ENCODE results near the gene RIMS4. TPM values are rescaled to one million over a fixed set of nuclear protein-coding genes. Genes with fewer than 3 reads are reported as not detected.

Gene RIMS4
- total and polyA plus RNA-seq, 2 of the 13 experiments (the other 11 are each of a cell fraction or from before 2014, with no cell fraction given) = 0.01 to 0.07 TPM

DNA sequence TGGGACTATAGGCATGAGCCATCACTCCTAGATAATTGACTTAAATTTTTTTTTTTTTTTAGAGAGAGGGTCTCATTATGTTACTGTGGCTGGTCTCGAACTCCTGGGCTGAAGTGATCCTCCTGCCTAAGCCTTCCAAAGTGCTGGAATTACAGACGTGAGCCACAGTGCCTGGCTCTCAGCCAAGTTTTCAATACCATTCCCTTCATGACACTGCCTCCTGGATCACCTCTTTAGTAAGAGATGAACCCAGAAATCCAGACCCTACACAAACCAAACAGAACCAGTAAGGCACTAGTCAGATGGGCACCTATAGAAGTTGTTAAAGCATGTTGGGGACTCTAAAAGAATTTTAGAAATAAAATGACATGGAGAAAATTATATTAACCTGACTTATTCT, 18.3 kb upstream of the RIMS4 start:
- DNase-seq (ENCODE audit: low spot score) (no peak), FAIRE-seq (no peak), ATAC-seq (no peak)
- no peak overlapping the region for H3K4me2 ChIP-seq (ENCODE audit: low read depth, low read length)
- no peaks in the 10 kb centered on the region for H3K4me1 ChIP-seq (ENCODE audit: insufficient read depth, low read length)
- POLR2A ChIA-PET = no interaction called here
- BruUV-seq (replicated peaks) = no TSS peak
- no peak overlapping the region for H3K4me3 ChIP-seq (replicated peaks in 1 of 3; ENCODE audit: insufficient read depth in 1 of 3, low read depth in 2 of 3, low read length in 3 of 3)
- no peaks in the 10 kb centered on the region for H3K79me2 ChIP-seq (ENCODE audit: insufficient read depth, low read length)
- no peak overlapping the region for H3K9ac ChIP-seq (ENCODE audit: insufficient read depth, low read depth, low read length)
- no peak overlapping the region for H3K27ac ChIP-seq (ENCODE audit: extremely low read length, insufficient read depth, low read length)
- H3K36me3 ChIP-seq (replicated peaks in 1 of 2; ENCODE audit: control insufficient read depth in 1 of 2, insufficient read depth in 2 of 2, low read length in 2 of 2) = no peaks in the 10 kb centered on the region
- WGBS (ENCODE audit: low lambda C conversion rate) = 36% methylated on average over 2 of the region's 2 CpGs
- intact Hi-C loops (cut with micrococcal nuclease; ENCODE audit: unreplicated experiment) (no loop called here), in situ Hi-C loops (cut with HindIII; ENCODE audit: extremely low pct_ligation_motif_present, low pct_unique_long_range_greater_than_20kb) (no loop called here)
- H3K27me3 ChIP-seq (ENCODE audit: control insufficient read depth in 1 of 2, insufficient read depth in 2 of 2, low read length in 2 of 2) = peaks cover 5 to 21% of the 10 kb centered on the region in 2 experiments; a peak in 2 of 5 replicates
- H2AFZ ChIP-seq (ENCODE audit: low read length) = no peak overlapping the region
- no peaks in the 10 kb centered on the region for H3K9me3 ChIP-seq (ENCODE audit: low read length)
- peak; percentile 60; the same call in 1 of the 2 replicates for TF ChIP-seq LCORL (IDR thresholded peaks at IDR 0.05)
- TF ChIP-seq LCORL (CRISPR knock-in tag; IDR thresholded peaks at IDR 0.05) = no peak
- no peak for TF ChIP-seq ZNF350 (CRISPR knock-in tag; IDR thresholded peaks at IDR 0.05; ENCODE audit: borderline replicate concordance, low read depth)
- CTCF ChIA-PET (ENCODE audit: low intra/inter-chr PET ratio, low total read pairs) = no interaction called here
- H4K20me1 ChIP-seq (ENCODE audit: insufficient read depth, low read length) = no peaks in the 10 kb centered on the region

DNA sequence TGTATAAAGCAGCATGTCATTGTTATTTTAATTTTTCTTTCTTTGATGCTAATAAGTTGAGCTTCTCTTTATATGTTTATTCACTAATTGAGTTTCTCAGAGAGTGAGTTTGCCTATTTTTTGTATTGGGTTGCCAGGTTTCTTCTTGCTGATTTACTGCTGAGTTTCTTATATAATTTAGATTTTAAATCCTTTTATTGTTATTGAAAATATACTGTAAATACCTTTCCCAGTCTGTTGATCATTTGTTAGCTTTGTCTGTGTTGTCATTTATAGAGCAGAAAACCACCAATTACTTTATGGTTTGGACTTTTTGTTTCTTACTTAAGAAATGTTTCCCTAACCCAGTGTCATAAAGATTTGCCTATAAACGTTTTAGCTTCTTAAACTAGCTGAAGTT, 17.1 kb upstream of the RIMS4 start:
- in situ Hi-C loops (cut with HindIII; ENCODE audit: extremely low pct_ligation_motif_present, low pct_unique_long_range_greater_than_20kb) (no loop called here), intact Hi-C loops (cut with micrococcal nuclease; ENCODE audit: unreplicated experiment) (no loop called here)
- Histone ChIP-seq H3K27ac (ENCODE audit: extremely low read length, insufficient read depth, low read length) (no peak overlapping the region), H3K9ac (ENCODE audit: insufficient read depth, low read depth, low read length) (no peak overlapping the region), H3K9me3 (ENCODE audit: low read length) (no peaks in the 10 kb centered on the region), H2AFZ (ENCODE audit: low read length) (no peak overlapping the region), H3K4me2 (ENCODE audit: low read depth, low read length) (no peak overlapping the region), H3K27me3 (ENCODE audit: control insufficient read depth in 1 of 2, insufficient read depth in 2 of 2, low read length in 2 of 2) (peaks cover 2 to 16% of the 10 kb centered on the region in 2 experiments; a peak in 2 of 5 replicates), H3K4me1 (ENCODE audit: insufficient read depth, low read length) (no peaks in the 10 kb centered on the region), H3K79me2 (ENCODE audit: insufficient read depth, low read length) (no peaks in the 10 kb centered on the region), H4K20me1 (ENCODE audit: insufficient read depth, low read length) (no peaks in the 10 kb centered on the region), H3K36me3 (replicated peaks in 1 of 2; ENCODE audit: control insufficient read depth in 1 of 2, insufficient read depth in 2 of 2, low read length in 2 of 2) (no peaks in the 10 kb centered on the region), H3K4me3 (replicated peaks in 1 of 3; ENCODE audit: insufficient read depth in 1 of 3, low read depth in 2 of 3, low read length in 3 of 3) (no peak overlapping the region)
- FAIRE-seq (no peak), ATAC-seq (no peak), DNase-seq (ENCODE audit: low spot score) (no peak)
- ChIA-PET CTCF (ENCODE audit: low intra/inter-chr PET ratio, low total read pairs) (no interaction called here), POLR2A (no interaction called here)
- 1% methylated on average over 1 of the region's 1 CpG for WGBS (ENCODE audit: low lambda C conversion rate)
- no TSS peak for BruUV-seq (replicated peaks)
- TF ChIP-seq TOPORS (CRISPR knock-in tag; IDR thresholded peaks at IDR 0.05) (no peak), ZNF674 (CRISPR knock-in tag; IDR thresholded peaks at IDR 0.05; ENCODE audit: low read depth) (no peak), ELK4 (CRISPR knock-in tag; IDR thresholded peaks at IDR 0.05; ENCODE audit: borderline replicate concordance) (no peak), ZBTB7B (CRISPR knock-in tag; IDR thresholded peaks at IDR 0.05) (no peak), HOMEZ (CRISPR knock-in tag; IDR thresholded peaks at IDR 0.05; ENCODE audit: low read depth) (no peak), ZNF432 (CRISPR knock-in tag; IDR thresholded peaks at IDR 0.05; ENCODE audit: borderline replicate concordance) (no peak), ZFP90 (CRISPR knock-in tag; IDR thresholded peaks at IDR 0.05; ENCODE audit: borderline replicate concordance) (no peak), YEATS2 (CRISPR knock-in tag; IDR thresholded peaks at IDR 0.05; ENCODE audit: borderline replicate concordance) (no peak), KDM6A (CRISPR knock-in tag; IDR thresholded peaks at IDR 0.05; ENCODE audit: low read depth) (no peak), NFIC (IDR thresholded peaks at IDR 0.05; ENCODE audit: low read length) (no peak), ATF3 (CRISPR knock-in tag; IDR thresholded peaks at IDR 0.05) (no peak), ZNF670 (CRISPR knock-in tag; IDR thresholded peaks at IDR 0.05; ENCODE audit: borderline replicate concordance) (no peak)
- TF ChIP-seq, protein P1, sequence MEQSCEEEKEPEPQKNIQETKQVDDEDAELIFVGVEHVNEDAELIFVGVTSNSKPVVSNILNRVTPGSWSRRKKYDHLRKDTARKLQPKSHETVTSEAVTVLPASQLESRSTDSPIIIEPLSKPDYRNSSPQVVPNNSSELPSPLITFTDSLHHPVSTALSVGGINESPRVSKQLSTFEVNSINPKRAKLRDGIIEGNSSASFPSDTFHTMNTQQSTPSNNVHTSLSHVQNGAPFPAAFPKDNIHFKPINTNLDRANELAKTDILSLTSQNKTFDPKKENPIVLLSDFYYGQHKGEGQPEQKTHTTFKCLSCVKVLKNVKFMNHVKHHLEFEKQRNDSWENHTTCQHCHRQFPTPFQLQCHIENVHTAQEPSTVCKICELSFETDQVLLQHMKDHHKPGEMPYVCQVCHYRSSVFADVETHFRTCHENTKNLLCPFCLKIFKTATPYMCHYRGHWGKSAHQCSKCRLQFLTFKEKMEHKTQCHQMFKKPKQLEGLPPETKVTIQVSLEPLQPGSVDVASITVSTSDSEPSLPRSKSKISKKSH (CRISPR knock-in tag; IDR thresholded peaks at IDR 0.05; ENCODE audit: borderline replicate concordance) = no peak
